NT2/D1 (cell line): ENCODE measurements around the gene GGT5.

Experiments used
- SUZ12 ChIP-seq: IDR thresholded peaks from 2 replicates; pipeline ENCODE4 v1.6.1; 2011; ENCODE audit not compliant: insufficient read length, insufficient read depth; ENCODE audit errors: extremely low read depth
- YY1 ChIP-seq: IDR thresholded peaks from 2 replicates; pipeline ENCODE4 v1.6.1; 2011; ENCODE audit not compliant: insufficient read length, insufficient read depth
- ZNF274 ChIP-seq: IDR thresholded peaks from 2 replicates; pipeline ENCODE4 v1.6.1; 2011; ENCODE audit warnings: mild to moderate bottlenecking, low read depth, low read length

DNA sequence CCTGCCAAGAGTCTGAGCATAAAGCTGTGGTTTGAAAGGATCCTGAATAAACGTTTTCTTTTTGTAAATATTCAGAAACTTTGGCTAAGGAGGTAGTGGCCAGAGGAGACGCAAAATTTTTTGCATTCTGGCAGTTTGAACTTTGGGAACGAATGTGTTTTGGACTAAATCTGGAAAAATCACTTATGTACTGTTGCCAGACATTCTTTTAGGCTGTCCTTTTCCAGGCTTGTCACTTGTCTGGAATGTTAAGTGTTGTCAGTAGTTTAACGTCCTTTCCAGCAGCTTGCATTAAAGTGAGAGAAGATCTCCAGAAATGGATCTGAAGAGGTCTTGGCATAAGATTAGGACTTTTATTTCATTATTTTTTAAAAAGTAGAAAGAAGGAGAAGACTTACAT is 44.2 kb upstream of the GGT5 start:
- TF ChIP-seq YY1 (no peak), SUZ12 (no peak), ZNF274 (no peak)
